Measurements from ENCODE around the gene RAB25. TPM values are rescaled to one million over a fixed set of nuclear protein-coding genes. Genes with fewer than 3 reads are reported as not detected.

Gene RAB25
- total RNA-seq (2022; extraction: Qiagen RNA extraction) = 0.21 TPM in 1 of 5 replicates, not detected in the others

GRCh38 chr1:156060937-156061636, at the start of gene RAB25:
RAB25 (plus strand) TSS chr1:156061160; CDS start chr1:156061401, 241 bp downstream.

GRCh38 chr1:156020293-156021092, 40.5 kb upstream of the RAB25 start, which contains the start of gene SSR2:
SSR2 (minus strand) TSS chr1:156020951; CDS start chr1:156020167, 784 bp downstream.

DNA sequence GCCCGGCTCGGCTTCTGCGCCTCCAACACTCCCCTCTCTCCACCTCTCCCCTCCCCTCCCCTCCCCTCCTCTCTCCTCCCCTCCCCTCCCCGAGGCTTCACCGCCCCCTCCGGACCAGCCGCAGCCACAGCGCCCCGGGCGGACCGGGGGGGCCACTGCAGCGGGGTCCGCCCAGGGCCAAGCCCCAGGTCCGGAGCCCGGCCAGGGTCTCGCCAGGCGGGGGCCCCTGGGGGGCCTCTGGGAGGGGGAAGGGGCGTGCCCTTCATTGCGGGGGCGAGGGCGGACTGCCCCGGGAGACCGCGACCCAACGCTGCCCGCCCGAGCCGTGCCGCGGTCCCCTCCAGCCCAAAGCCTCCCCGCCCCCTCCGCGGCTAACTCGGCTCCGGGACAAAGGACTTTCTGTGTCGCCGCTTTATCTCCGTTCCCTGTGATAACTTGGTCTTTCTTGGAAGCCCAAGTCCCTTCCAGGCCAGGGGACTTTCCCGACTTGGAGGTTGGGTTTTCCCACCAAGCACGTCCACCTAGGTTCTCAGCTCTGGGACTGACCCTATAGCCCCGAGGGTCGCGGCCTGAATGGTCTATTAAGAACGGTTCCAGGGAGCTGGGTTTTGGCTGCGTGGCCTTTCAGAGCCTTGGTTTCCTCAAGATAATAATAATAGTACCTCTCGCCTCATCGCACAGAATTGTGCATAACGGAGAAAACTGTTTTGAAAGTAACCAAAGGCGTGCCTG, 7.0 kb upstream of the RAB25 start, which contains the start of gene UBQLN4:
TSS of gene UBQLN4 (minus strand) at position 31 of the 732 bp plus-strand sequence. CDS start 97 bp downstream, outside the sequence.

GRCh38 chr1:156054500-156055280, 6.3 kb upstream of the RAB25 start, which contains the start of gene LAMTOR2:
LAMTOR2 (plus strand) TSS chr1:156054782; CDS start chr1:156054890, 108 bp downstream.

GRCh38 chr1:156082309-156083091, 21.5 kb downstream of the RAB25 start, which contains the start of gene MEX3A:
MEX3A (minus strand) TSS chr1:156082465; CDS start chr1:156081998, 467 bp downstream.

GRCh38 chr1:156114101-156114918, 53.4 kb downstream of the RAB25 start, which contains the start of gene LMNA:
LMNA (plus strand) TSS chr1:156114711; CDS start chr1:156114919, 208 bp downstream.

Other genes starting within 250 kb of the RAB25 start
- 12.6 to 14.7 TPM (median 14.6 TPM) in 5 replicates for gene GON4L, start 203.9 kb upstream of the RAB25 start, total RNA-seq (2022; extraction: Qiagen RNA extraction)
- 1.1 to 1.6 TPM (median 1.3 TPM) in 5 replicates for gene SYT11, start 201.6 kb upstream of the RAB25 start, total RNA-seq (2022; extraction: Qiagen RNA extraction)
- gene RIT1, start 149.8 kb upstream of the RAB25 start, total RNA-seq (2022; extraction: Qiagen RNA extraction) = 22.3 to 24.4 TPM (median 23.9 TPM) in 5 replicates
- 20.3 to 27.7 TPM (median 26.3 TPM) in 5 replicates for gene KHDC4, start 126.7 kb upstream of the RAB25 start, total RNA-seq (2022; extraction: Qiagen RNA extraction)
- 0.07 TPM in 1 of 5 replicates, not detected in the others for gene RXFP4, start 119.5 kb upstream of the RAB25 start, total RNA-seq (2022; extraction: Qiagen RNA extraction)
- 33.2 to 40.9 TPM (median 37.4 TPM) in 5 replicates for gene ARHGEF2, start 82.6 kb upstream of the RAB25 start, total RNA-seq (2022; extraction: Qiagen RNA extraction)
- 259 to 273 TPM (median 265 TPM) in 5 replicates for gene SSR2, start 40.2 kb upstream of the RAB25 start, total RNA-seq (2022; extraction: Qiagen RNA extraction)
- 35.9 to 45.7 TPM (median 42.4 TPM) in 5 replicates for gene UBQLN4, start 7.4 kb upstream of the RAB25 start, total RNA-seq (2022; extraction: Qiagen RNA extraction)
- gene LAMTOR2, start 6.4 kb upstream of the RAB25 start, total RNA-seq (2022; extraction: Qiagen RNA extraction) = 160 to 166 TPM (median 161 TPM) in 5 replicates
- gene MEX3A, start 21.3 kb downstream of the RAB25 start, total RNA-seq (2022; extraction: Qiagen RNA extraction) = 1.3 to 2.9 TPM (median 2.8 TPM) in 5 replicates
- gene LMNA, start 53.6 kb downstream of the RAB25 start, total RNA-seq (2022; extraction: Qiagen RNA extraction) = 587 to 756 TPM (median 723 TPM) in 5 replicates
- 0.20 to 0.46 TPM (median 0.42 TPM) in 5 replicates for gene SEMA4A, start 92.4 kb downstream of the RAB25 start, total RNA-seq (2022; extraction: Qiagen RNA extraction)
- 24.3 to 27.6 TPM (median 26.9 TPM) in 5 replicates for gene SLC25A44, start 132.9 kb downstream of the RAB25 start, total RNA-seq (2022; extraction: Qiagen RNA extraction)
- gene PMF1, start 151.8 kb downstream of the RAB25 start, total RNA-seq (2022; extraction: Qiagen RNA extraction) = 53.2 to 62.7 TPM (median 60.1 TPM) in 5 replicates
- gene BGLAP, start 181.0 kb downstream of the RAB25 start, total RNA-seq (2022; extraction: Qiagen RNA extraction) = 0.34 to 0.75 TPM (median 0.52 TPM) in 4 of 5 replicates, not detected in the other
- gene PAQR6, start 186.9 kb downstream of the RAB25 start, total RNA-seq (2022; extraction: Qiagen RNA extraction) = 2.0 to 4.9 TPM (median 4.5 TPM) in 5 replicates
- 39.5 to 49.8 TPM (median 48.2 TPM) in 5 replicates for gene SMG5, start 221.7 kb downstream of the RAB25 start, total RNA-seq (2022; extraction: Qiagen RNA extraction)
- 6.8 to 10.2 TPM (median 8.9 TPM) in 5 replicates for gene TMEM79, start 223.2 kb downstream of the RAB25 start, total RNA-seq (2022; extraction: Qiagen RNA extraction)
- gene GLMP, start 234.5 kb downstream of the RAB25 start, total RNA-seq (2022; extraction: Qiagen RNA extraction) = 33.5 to 52.1 TPM (median 46.7 TPM) in 5 replicates
- gene VHLL, start 238.1 kb downstream of the RAB25 start, total RNA-seq (2022; extraction: Qiagen RNA extraction) = not detected in 5 replicates